ENCODE data around the gene IQGAP1.
"Not testable (repeated sequence)": the region's sequence is repeated elsewhere in the genome, so short reads cannot be mapped to it uniquely, and the experiment has no call there.

Gene IQGAP1

DNA sequence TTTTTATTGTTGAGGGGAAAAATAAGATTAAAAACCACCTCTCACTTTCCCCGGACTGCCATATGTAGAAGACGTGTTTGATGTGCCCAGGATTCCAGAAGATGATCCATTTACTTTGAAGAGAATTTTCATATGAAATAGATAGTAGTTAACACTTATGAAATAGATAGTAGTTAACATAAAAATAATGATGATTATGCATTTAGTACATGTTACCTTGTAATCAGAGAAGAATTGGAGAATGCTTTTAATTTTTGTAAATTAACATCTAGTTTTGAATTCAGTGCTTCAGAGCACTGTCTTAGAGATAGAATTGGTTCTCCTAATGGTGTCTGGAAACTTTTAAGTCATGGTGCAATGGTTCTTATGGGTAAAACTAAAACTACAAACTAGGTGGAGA is 95.6 kb downstream of the IQGAP1 start:
- no peak for DNase-seq (ENCODE audit: low read depth)

DNA sequence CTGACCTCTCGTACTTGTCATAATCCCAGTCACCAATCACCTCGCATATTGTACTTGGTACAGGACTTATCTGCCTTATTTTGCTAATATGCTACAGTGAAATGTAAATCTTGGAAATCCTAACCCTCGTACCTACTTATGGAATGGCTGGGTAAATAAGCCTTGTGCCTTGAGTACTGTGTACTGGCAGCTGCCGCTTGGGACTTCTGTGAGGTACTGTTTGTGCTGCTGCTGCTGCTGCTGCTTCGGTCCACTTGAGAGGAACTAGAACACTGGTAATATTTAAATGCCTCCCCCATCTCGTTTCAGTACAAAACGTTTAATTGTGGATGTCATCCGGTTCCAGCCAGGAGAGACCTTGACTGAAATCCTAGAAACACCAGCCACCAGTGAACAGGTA is 99.1 kb downstream of the IQGAP1 start:
- no peak for DNase-seq (ENCODE audit: low read depth)

- no peak for DNase-seq (ENCODE audit: low read depth)
Measured at GRCh38 chr15:90489514-90489913, 101.5 kb downstream of the IQGAP1 start.

GRCh38 chr15:90489944-90490343 is 101.9 kb downstream of the IQGAP1 start:
- no peak for DNase-seq (ENCODE audit: low read depth)

- no peak for DNase-seq (ENCODE audit: low read depth)
Measured at GRCh38 chr15:90493647-90494046, 105.6 kb downstream of the IQGAP1 start.

DNA sequence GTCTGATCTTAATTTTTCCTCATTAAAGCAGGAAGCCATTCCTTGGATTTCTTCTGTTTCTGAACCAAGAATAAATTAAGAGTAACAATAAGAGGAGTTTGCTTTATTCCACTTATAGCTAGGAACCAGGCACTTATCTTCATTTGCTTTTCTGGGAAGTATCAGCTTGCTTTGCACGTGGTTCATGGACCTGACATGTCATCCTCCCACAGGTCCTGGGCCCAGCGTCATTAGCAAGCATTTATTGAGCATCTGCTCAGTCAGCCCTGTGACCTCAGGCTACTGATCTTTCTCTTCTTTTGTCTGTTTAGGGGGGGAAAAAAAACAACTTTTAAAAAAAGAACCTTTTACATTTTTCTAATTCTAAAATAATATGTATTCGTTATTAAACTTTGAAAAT is 107.0 kb downstream of the IQGAP1 start:
- DNase-seq (ENCODE audit: low read depth): no peak

GRCh38 chr15:90496791-90497190 is 108.7 kb downstream of the IQGAP1 start:
- DNase-seq (ENCODE audit: low read depth): no peak

DNA sequence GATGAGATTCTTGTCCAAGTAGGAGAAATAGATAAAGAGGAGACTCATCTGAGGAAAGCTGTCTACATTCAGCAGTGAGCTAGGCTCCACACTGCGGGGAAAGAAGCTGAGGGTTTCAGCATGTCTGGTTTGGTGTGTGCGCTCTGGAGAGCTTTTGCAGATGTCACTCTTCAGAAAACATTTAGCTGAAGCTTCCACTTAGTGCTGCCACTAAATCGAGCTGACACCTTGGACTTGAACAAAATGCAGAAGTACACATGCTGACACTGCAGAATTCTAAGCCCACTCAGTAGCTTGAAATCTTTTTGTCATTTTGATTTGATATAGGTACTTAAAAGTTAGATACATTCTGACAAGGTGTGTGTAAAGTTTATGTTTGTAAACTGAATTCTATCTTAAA is 109.3 kb downstream of the IQGAP1 start:
- DNase-seq (ENCODE audit: low read depth): no peak

DNA sequence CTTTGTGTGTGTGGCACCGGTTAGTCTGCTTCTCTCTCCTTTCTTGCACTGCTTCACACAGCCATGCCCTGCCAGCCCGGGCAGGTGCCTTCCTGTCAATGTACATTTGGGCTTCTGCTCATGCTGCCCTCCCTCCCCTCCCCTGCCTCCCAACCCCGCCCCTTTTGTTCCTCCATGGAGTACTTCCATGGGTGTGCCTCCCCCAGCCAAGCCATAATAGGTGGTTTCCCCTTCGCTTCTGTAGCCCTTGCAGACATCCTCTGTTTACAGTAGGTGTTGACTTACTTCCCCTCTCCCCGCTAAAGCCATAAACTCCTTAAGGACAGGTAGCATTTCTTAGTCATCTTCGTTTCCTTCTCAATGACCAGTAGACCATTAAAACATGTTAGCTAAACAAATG is 109.9 kb downstream of the IQGAP1 start:
- no peak for DNase-seq (ENCODE audit: low read depth)

DNA sequence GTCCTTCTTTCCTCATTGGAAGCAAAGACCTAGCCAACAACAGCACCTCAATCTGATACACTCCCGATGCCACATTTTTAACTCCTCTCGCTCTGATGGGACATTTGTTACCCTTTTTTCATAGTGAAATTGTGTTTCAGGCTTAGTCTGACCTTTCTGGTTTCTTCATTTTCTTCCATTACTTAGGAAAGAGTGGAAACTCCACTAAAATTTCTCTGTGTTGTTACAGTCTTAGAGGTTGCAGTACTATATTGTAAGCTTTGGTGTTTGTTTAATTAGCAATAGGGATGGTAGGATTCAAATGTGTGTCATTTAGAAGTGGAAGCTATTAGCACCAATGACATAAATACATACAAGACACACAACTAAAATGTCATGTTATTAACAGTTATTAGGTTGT is 112.1 kb downstream of the IQGAP1 start:
- no peak for DNase-seq (ENCODE audit: low read depth)

- no peak for DNase-seq (ENCODE audit: low read depth)
Measured at GRCh38 chr15:90501898-90502297, 113.9 kb downstream of the IQGAP1 start.

DNA sequence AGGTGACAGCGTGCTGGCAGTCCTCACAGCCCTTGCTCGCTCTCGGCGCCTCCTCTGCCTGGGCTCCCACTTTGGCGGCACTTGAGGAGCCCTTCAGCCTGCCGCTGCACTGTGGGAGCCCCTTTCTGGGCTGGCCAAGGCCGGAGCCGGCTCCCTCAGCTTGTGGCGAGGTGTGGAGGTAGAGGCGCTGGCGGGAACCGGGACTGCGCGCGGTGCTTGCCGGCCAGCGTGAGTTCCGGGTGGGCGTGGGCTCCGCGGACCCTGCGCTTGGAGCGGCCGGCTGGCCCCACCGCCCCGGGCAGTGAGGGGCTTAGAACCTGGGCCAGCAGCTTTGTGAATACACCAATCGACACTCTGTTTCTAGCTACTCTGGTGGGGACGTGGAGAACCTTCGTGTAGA is 122.7 kb downstream of the IQGAP1 start:
- DNase-seq (ENCODE audit: low read depth): not testable (repeated sequence)

- not testable (repeated sequence) for DNase-seq (ENCODE audit: low read depth)
Measured at GRCh38 chr15:90511211-90511618, 123.2 kb downstream of the IQGAP1 start.

DNA sequence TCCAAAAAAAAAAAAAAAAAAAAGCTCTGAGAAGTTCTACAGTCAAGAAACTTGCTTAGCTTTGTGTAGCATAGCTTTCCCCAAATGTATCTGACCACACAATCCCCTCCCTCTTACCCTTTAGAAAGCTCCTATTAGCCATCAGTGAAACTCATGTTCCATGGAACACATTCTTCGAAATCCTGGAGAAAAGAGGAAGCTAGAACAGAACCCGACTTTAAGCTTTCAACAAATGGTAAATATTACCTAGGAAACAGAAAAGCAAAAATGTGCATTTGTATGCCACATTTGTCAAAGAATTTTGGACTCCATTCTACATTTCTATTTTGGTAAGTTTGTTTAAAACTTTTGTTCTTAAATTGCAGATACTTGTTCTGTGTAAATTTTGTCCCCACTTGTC is 124.2 kb downstream of the IQGAP1 start:
- no peak for DNase-seq (ENCODE audit: low read depth)

- DNase-seq (ENCODE audit: low read depth): no peak
Measured at GRCh38 chr15:90512981-90513380, 124.9 kb downstream of the IQGAP1 start.

- DNase-seq (ENCODE audit: low read depth): no peak
Measured at GRCh38 chr15:90513448-90513847, 125.4 kb downstream of the IQGAP1 start.

DNA sequence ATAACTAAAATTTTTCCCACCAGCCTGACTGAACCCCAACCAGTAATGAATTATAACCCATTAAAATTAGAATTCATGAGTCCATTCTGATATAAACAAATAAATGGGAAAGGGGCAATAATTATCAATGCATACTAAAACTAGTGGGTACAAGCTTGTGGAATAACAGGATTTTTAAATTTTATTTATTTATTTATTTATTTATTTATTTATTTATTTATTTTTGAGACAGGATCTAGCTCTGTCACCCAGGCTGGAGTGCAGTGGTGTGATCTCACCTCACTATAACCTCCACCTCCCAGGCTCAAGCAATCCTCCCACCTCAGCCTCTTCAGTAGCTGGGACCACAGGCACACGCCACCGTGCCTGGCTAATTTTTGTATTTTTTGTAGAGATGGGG is 125.9 kb downstream of the IQGAP1 start:
- DNase-seq (ENCODE audit: low read depth): not testable (repeated sequence)

DNA sequence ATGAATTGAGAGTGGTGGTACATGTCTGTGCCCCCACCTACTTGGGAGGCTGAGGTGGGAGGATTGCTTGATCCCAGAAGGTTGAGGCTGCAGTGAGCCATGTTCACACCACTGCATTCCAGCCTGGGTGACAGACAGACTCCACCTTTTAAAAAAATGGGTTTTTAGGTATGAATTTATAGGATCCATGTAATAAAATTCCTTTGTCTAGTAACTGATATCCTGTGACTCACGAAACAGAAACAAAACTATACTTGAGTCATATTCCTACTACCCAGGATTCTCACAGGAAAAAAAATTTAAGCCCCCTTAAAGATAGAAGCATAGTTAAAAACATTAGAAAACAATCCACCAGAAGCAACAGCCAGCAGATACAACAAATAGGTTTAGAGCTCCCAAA is 131.6 kb downstream of the IQGAP1 start:
- DNase-seq (ENCODE audit: low read depth): no peak

- DNase-seq (ENCODE audit: low read depth): no peak
Measured at GRCh38 chr15:90520365-90520764, 132.3 kb downstream of the IQGAP1 start.

GRCh38 chr15:90523373-90523772 is 135.3 kb downstream of the IQGAP1 start:
- DNase-seq (ENCODE audit: low read depth): no peak

DNA sequence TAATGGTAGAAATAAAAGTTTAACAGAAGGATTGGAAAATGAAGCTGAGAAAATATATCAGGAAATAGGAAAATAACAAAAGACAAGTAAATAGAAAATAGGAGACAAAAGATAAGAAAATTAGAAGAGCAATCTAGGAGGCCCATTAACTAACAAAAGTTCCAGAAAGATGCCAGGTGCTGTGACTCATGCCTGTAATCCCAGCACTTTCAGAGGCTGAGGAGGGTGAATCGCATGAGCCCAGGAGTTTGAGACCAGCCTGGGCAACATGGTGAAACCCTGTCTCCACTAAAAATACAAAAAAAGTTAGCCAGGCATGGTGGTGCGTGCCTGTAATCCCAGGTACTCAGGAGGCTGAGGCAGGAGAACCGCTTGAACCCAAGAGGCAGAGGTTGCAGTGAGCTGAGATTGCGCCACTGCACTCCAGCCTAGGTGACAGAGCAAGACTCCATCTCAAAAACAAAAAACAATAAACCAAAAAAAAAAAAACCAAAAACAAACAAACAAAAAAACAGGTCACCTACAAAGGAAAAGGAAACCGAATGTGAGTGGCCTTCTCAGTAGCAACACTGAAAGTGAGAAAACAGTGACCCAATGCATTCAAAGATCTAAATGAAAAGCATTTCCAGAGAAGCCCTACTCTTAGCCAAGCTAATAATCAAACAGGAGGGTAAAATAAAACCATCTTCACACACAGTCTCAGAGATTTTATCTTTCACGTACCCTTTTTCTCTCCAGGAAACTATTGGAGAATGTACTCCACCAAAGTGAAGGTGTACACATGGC is 136.2 kb downstream of the IQGAP1 start:
- DNase-seq (ENCODE audit: low read depth): not testable (repeated sequence)

GRCh38 chr15:90529011-90529370 is 140.9 kb downstream of the IQGAP1 start:
- DNase-seq (ENCODE audit: low read depth): no peak

DNA sequence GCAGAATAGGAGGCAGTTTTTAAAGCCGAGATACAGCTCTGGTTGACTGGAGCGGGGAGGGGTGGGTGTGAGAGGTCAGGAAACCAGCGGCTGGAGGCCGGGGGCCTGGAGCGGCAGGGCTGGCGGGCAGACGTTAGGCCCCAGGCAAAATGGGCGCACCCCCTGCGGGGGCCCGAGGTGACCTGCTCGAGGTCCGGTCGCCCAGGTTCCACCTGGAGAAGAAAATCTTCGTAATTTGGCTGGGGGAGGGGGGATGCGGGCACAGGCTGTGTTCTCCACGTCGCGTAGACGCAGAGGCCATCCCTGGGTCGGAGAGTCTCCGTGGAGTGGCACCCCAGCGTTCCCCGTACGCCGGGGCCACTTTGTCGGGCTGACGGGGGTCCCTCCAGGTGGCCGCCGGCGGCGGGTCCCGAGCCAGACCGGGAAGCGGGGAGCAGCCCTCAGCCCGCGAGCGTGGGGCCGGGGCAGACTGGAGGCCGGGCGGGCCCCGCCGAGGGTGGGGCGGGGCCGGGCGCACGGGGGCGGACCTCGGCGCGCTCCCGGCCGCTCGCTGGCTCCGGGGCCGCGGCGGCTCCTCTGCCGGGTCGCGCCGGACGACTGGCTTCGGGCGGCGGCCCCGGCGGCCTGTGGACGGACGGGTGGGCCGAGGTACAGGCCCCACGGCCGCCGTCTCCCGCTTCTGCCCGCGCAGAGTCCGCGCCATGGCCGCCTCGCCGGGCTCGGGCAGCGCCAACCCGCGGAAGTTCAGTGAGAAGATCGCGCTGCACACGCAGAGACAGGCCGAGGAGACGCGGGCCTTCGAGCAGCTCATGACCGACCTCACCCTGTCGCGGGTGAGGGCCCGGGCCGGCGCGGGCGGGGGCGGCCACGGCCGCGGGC is 141.6 kb downstream of the IQGAP1 start, which contains the start of gene CRTC3:
CRTC3 (plus strand) TSS at position 553 of the 879 bp plus-strand sequence; CDS start at position 702, 149 bp downstream.
- DNase-seq (ENCODE audit: low read depth): no peak
